Erythroblast (primary cell): ENCODE results near the gene SNX27.
"Not testable (repeated sequence)": the region's sequence is repeated elsewhere in the genome, so short reads cannot be mapped to it uniquely, and the experiment has no call there.

Experiments used
- DNase-seq, 2 experiments: peaks; one replicate each; lab custom pipeline; 2025; lab: John Stamatoyannopoulos, UW
- GATA1 ChIP-seq: IDR thresholded peaks from 2 replicates; pipeline ENCODE4 v1.6.1; 2011; ENCODE audit warnings: low read depth, mild to moderate bottlenecking, control low read depth, low read length, moderate library complexity
- POLR2A ChIP-seq: IDR thresholded peaks from 2 replicates; pipeline ENCODE4 v1.6.1; 2011; ENCODE audit warnings: mild to moderate bottlenecking, low read length

Gene SNX27

DNA sequence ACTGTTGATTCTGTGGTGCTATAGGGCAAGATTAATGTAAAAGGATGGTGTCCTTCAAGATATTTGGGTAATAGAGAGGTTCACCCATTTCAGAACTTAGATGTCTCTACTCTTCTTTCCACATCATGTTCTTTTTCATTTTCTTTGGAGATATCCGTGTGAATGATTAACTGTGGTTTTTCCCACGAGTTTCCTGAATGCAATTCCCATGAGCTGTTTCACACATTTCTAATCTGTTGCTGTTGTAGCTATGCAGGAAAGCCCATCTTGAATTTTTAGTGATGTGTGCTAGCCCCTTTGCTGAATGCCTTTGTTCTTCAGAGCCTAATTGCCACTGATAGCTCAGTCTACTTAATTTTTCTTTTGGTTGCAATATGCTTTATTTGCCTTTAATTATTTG is 27.6 kb downstream of the SNX27 start:
- no peak for DNase-seq
- TF ChIP-seq GATA1: no peak
- TF ChIP-seq POLR2A: no peak

DNA sequence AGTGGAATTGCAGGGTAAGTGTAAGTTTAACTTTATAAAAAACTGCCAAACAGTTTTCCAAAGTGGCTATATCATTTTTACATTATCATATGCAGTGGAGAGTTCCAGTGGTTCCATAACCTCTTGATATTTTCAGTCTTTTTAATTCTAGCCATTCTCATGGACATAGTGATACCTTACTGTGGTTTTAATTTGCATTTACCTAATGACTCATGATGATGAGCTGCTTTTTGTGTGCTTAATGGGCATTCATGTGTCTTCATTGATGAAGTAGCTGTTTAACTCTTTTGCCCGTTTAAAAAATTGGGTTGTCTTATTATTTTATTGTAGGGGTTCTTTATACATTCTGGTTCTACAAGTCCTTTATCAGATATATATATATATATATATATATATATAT is 29.4 kb downstream of the SNX27 start:
- TF ChIP-seq GATA1: no peak

DNA sequence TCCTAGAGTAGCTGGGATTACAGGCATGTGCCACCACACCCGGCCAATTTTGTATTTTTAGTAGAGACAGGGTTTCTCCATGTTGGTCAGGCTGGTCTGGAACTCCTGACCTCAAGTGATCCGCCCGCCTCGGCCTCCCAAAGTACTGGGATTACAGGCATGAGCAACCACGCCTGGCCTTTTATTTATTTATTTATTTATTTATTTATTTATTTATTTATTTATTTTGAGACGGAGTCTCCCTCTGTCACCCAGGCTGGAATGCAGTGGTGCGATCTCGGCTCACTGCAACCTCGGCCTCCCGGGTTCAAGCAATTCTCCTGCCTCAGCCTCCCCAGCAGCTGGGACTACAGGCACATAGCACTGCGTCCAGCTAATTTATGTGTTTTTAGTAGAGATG is 31.2 kb downstream of the SNX27 start:
- DNase-seq: not testable (repeated sequence)

More for the DNA sequence above, 29.4 kb downstream of the SNX27 start:
- no peak for DNase-seq

DNA sequence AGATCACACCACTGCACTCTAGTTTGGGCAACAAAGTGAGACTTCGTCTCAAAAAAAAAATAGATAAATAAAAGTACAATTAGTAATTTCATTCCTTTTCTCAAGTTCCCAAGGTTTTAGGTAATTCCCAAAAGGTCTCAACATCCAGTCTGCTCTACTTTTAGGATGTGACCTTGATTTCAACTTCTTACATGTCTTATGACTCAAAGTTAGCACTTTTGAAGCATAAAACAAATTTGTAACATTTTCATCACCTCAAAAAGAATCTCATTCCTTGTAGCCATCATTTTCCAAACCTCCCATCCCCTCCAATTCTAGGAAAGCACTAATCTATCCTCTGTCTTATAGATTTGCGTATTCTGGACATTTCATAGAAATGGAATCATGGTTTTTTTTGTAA is 32.2 kb downstream of the SNX27 start:
- DNase-seq: no peak
- TF ChIP-seq GATA1: no peak
- no peak for TF ChIP-seq POLR2A

DNA sequence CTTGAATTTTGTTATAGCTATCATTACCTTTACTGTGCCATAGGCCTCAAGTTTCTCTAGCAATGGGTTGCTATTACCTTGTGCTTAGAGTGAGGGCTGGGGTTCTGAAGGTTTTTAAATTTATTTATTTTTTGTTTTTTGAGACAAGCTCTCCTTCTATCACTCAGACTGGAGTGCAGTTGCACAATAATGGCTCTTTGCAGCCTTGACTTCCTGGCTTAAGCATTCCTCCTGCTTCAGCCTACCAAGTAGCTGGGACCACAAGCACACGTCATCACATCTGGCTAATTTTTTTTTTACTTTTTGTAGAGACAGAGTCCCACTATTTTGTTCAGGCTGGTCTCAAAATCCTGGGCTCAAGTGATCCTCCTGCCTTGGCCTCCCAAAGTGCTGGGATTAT is 41.5 kb downstream of the SNX27 start:
- TF ChIP-seq POLR2A: no peak
- no peak for TF ChIP-seq GATA1
- DNase-seq: no peak

DNA sequence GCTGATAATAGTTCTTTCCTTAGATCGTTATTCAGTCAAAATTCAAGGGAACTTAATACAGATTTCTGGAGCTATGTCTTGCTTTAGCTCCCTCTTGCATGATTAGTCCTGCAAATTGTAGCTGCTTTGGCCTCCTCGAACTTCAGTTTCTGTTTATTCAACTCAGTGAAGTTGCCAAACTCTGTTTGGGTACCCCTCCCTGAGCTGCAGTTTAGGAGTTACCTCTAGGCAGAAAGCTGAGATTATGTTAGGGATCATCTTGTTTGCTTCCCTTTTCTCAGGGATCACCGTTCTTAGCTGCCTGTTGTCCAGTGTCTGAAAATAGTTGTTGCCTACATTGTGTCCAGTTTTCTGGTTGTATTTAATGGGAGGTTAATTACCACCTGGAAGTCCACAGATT is 43.5 kb downstream of the SNX27 start:
- DNase-seq: no peak
- no peak for TF ChIP-seq GATA1
- TF ChIP-seq POLR2A: no peak

DNA sequence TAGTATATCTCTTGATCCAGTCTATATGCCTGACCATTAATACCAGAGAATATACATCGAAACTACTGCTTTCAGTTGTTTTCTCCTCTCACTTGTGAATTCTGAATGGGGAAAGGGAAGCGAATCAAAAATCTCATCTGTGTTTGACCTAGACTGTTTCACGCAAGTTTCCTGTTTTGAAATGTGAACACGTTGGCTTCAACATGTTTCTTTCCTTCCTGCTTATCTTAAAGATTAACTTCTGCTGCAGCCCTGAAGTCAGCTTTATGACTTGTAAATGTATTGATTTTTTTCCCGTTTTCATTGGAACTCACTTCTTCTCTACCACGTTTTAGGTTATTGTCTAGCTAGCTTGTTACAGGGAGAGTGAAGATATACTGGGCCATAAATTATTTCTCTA is 49.9 kb downstream of the SNX27 start:
- DNase-seq: no peak
- TF ChIP-seq POLR2A (no peak), GATA1 (no peak)

DNA sequence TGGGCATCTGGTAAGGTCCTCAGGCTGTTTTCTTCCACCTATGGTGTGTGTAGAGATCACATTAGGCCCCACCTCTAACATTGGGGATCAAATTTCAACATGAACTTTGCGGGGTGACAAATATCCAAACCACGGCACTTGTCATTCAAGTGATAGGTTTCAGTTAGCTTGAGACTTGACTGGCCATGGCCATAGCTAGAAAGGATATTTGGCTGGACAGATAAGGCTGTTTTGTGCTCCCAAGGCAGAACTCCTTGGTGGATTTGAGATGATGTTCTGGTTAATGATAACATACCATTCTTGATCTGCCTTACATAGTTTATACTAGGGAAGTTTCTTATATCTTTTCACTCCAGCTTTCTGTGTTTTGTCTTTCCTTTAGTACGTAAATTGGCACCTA is 56.2 kb downstream of the SNX27 start:
- TF ChIP-seq POLR2A (no peak), GATA1 (no peak)
- peak; percentile 12 to 26 for DNase-seq

DNA sequence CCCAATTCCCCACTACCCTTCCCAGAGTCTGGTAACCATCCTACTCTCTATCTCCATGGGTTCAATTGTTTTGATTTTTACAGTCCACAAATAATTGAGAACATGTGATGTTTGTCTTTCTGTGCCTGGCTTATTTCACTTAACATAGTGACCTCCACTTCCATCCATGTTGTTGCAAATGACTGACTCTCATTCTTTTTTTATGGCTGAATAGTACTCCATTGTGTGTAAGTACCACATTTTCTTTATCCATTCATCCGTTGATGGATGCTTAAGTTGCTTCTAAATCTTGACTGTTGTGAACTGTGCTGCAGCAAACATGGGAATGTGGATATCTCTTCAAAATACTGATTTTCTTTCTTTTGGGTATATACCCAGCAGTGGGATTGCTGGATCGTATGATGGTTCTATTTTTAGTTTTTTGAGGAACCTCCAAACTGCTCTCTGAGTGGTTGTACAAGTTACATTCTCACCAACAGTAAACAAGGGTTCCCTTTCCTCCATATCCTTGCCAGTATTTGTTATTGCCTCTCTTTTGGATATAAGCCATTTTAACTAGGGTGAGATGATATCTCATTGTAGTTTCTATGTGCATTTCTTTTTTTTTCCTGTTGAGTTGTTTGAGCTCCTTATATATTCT is 58.3 kb downstream of the SNX27 start:
- DNase-seq: not testable (repeated sequence)

DNA sequence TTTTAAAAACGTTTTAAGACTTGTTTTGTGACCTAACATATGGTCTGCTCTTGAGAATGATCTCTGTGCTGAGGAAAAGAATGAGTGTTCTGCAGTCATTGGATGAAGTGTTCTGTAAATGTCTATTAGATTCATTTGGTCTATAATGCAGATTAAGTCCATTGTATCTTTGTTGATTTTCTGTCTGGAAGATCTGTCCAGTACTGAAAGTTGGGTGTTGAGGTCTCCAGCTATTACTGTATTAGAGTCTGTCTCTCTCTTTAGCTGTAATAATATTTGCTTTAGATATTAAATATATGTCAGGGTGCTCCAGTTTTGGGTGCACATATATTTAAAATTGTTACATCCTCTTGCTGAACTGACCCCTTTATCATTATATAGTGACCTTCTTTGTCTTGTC is 61.6 kb downstream of the SNX27 start:
- no peak for TF ChIP-seq POLR2A
- no peak for TF ChIP-seq GATA1
- DNase-seq: no peak

DNA sequence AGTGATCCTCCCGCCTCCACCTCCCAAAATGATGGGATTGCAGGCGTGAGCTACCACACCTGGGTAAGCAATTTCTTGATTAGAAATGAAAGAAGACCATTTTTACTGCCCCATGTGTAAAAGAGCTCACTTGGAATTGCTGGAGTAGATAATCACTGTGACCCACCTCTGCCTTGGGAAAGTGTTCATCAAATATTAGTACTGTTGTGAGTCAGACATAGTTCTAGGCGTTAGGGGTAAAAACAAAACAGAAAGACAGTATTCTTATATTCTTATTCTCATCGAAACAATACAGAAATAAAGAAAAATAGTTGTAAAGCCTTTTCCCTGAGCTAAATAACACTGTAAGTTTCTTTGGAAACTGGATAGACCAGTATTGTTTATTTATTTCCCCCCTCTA is 68.5 kb downstream of the SNX27 start:
- TF ChIP-seq POLR2A: no peak
- DNase-seq: no peak

DNA sequence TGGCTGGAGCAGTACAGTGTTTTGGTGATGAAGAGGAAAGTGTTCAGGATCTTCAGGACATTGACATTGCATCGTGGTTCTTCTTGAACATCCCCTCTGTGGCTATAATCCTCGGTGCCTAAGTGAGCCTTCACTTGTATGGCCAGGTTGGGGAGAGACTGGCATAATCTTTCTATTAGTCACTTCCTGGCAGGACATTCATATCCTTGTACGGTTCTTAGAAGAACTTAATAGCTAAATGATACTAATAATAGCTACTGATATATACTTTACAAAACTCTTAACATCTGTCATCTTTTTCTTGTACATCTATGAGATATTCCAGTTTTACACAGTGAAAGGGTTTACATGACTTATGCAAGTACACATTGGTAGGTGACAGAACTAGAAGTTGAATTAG is 69.0 kb downstream of the SNX27 start:
- TF ChIP-seq POLR2A: no peak
- TF ChIP-seq GATA1: no peak
- DNase-seq: no peak

DNA sequence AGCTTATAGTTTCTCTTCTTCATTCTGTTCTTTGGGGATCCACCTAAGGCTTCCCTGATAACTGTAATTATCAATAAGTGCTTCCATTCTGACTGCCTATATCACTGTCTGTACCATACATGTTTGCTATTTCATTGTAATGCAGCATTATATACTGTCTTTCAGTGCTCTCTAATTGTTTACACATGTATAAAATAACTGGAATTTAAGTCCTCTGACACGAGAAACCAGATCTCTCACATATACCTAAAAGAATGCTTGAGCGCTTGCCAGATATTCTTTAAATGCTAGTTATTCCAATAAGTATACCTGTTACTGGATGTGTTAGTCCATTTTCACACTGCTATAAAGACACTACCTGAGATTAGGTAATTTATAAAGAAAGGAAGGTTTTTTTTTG is 70.1 kb downstream of the SNX27 start:
- no peak for DNase-seq
- TF ChIP-seq POLR2A (no peak), GATA1 (no peak)

DNA sequence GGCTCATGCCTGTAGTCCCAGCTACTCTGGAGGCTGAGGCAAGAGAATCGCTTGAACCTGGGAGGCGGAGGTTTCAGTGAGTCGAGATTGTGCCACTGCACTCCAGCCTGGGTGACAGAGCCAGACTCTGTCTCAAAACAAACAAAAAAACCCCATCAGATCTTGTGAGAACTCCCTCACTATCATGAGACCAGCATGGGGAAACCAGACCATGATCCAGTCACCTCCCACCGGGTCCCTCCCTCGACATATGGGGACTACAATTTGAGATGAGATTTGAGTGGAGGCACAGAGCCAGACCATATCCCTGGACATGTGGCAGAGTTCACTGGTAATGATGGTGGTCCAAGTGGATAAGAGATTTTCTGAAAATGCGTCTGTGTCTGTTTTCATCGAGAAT is 71.1 kb downstream of the SNX27 start:
- DNase-seq: not testable (repeated sequence)

DNA sequence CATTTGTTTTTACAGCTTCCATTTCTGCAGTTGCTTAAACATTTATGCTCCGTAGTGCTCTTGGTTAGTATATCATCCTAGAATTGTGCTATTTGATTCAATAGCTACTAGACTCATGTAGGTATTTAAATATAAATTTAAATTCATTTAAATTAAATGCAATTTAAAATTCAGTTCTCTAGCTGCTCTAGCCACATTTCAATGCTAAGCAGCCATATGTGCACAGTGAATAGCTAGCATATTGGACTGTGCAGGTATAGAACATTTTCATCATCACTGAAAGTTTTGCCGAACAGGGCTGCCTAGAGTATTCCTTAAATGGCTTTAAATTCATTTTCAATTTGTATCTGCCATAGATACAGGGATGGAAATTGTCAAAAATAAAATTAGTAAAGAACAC is 72.3 kb downstream of the SNX27 start:
- DNase-seq: no peak

DNA sequence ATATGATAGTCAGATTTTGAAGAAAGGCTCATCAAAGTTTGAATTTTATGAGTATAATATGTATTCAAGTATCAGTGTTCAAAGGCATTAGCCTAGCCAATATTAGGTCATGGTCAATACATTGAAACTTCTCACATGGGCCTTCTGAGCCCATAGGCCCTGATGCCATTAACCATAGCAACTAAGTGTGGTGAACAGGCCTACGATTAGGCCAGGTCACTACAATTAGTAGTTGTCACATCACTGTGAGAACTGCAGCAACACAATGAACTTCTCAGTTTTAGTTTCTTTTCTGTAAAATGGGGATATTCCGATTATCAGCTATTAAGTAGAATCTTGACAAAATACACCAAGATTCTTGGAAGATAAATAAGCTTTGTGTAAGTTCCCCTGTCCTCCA is 74.7 kb downstream of the SNX27 start:
- DNase-seq: no peak
- no peak for TF ChIP-seq GATA1
- TF ChIP-seq POLR2A: no peak

More for the DNA sequence above, 72.3 kb downstream of the SNX27 start:
- TF ChIP-seq GATA1 (no peak), POLR2A (no peak)
